NCI-H187 treated with DMSO at 0.1 percent for 48 hours (cell line): ENCODE data around the gene NEURL1.
"Not testable (repeated sequence)": the region's sequence is repeated elsewhere in the genome, so short reads cannot be mapped to it uniquely, and the experiment has no call there.

Experiments
- DNase-seq: peaks from one replicate; lab custom pipeline; 2025; lab: John Stamatoyannopoulos, UW

The NEURL1 gene

DNA sequence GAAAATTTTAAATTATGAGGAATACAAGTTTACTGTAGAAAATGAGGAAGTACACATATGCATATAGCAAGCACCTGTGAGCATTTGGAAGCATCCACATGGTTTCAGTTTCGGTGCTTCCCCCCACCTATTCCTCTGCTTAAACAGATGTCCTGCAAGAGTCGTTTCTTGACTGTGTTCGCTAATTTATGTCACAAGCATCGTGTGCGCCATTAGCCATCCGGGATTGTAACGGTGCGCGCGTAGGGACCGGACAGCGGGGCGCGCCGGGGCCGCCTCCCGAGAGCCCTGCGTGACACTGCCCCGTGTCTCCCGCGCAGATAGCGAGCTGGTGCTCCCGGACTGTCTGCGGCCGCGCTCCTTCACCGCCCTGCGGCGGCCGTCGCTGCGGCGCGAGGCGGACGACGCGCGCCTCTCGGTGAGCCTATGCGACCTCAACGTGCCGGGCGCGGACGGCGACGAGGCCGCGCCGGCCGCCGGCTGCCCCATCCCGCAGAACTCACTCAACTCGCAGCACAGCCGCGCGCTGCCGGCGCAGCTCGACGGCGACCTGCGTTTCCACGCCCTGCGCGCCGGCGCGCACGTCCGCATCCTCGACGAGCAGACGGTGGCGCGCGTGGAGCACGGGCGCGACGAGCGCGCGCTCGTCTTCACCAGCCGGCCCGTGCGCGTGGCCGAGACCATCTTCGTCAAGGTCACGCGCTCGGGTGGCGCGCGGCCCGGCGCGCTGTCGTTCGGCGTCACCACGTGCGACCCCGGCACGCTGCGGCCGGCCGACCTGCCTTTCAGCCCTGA lies 90.9 kb downstream of the NEURL1 start:
- no peak for DNase-seq

DNA sequence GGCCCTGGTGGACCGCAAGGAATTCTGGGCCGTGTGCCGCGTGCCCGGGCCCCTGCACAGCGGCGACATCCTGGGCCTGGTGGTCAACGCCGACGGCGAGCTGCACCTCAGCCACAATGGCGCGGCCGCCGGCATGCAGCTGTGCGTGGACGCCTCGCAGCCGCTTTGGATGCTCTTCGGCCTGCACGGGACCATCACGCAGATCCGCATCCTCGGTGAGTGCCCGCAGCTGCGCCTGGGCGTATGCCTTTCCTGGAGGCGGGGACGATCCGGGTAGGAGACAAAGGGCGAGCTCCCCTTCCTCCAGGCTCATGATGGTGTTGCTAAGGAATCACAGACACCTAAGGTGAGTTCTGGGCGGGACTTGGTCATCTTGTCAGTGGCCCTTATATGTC lies 91.5 kb downstream of the NEURL1 start:
- DNase-seq, result no peak

DNA sequence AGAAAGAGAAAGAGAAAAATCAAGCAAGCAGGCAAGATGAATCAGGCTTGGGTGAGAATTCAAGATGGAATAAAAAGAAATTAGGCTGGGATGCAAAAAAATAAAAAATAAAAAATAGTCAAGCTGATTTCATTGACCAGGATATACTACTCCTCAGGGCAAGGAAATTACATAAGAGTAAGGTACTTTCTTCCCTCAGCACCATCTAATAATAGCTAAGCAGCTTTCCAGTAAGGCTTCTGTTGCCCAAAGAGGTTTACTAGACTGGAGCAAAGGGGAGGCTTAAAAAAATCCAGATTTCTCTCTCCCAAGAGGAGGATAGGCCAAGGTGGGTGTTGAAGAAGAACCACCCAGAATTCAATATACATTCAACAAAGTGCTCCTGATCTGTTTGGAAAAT lies 93.6 kb downstream of the NEURL1 start:
- no peak for DNase-seq

DNA sequence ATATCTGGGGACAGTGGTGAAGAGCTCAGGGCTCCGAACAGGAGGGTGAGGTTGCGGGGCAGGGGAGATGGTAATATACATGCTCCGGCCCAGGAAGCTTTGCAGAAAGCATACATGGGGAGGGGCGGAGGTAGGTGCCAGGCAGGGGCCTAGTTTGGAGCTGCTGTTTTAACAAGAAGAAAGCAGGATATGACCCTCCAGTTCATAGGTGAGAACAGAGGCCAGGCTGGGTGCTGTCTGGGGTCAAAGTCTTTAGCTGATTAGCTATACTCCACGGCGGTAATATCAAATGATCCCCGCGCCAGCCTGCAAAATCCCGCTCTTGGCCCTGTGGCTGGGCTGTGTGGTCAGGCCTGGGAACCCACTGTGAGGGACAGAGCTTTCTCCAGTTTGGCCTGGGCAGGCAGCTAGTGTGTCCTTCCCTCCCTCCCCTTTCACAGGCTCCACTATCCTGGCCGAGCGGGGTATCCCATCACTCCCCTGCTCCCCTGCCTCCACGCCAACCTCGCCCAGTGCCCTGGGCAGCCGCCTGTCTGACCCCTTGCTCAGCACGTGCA lies 95.6 kb downstream of the NEURL1 start:
- no peak for DNase-seq

DNA sequence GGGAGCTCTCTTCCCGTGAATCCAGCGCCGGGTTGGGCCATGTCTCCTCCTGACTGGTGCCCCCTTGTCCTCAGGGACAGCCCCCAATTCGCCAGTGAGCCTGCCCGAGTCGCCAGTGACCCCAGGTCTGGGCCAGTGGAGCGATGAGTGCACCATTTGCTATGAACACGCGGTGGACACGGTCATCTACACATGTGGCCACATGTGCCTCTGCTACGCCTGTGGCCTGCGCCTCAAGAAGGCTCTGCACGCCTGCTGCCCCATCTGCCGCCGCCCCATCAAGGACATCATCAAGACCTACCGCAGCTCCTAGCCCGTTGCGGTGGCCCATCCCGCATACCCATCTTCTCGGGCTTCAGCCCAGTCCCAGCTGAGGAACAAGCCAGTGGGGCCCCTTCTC lies 96.6 kb downstream of the NEURL1 start:
- DNase-seq, result no peak

DNA sequence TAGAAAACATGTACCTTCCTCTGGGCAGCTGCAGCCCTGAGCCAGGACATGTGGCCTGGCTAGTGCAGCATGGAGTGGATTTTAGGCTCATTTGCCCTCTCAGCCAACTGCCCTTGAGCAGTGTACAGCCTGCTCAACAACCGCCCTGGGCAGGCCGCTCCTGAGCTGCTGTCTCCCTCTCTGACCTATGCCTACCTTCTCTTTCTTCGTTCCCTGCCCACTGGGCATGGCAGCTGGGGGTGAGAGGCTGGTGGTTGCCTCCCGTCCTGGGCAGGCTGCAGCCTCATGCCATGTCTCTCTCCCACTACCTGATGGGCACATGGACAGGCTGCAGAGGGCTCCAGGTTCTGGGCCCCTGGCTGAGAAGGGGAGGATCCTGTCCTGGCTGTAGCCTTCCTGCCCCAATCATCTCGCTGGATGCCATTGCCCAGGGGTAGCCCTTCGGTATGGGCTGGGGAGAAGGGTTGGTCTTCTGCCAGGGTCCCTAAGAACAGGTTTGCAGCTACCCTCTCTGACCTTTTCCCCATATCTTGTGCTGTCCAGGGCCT lies 97.3 kb downstream of the NEURL1 start:
- no peak for DNase-seq

DNA sequence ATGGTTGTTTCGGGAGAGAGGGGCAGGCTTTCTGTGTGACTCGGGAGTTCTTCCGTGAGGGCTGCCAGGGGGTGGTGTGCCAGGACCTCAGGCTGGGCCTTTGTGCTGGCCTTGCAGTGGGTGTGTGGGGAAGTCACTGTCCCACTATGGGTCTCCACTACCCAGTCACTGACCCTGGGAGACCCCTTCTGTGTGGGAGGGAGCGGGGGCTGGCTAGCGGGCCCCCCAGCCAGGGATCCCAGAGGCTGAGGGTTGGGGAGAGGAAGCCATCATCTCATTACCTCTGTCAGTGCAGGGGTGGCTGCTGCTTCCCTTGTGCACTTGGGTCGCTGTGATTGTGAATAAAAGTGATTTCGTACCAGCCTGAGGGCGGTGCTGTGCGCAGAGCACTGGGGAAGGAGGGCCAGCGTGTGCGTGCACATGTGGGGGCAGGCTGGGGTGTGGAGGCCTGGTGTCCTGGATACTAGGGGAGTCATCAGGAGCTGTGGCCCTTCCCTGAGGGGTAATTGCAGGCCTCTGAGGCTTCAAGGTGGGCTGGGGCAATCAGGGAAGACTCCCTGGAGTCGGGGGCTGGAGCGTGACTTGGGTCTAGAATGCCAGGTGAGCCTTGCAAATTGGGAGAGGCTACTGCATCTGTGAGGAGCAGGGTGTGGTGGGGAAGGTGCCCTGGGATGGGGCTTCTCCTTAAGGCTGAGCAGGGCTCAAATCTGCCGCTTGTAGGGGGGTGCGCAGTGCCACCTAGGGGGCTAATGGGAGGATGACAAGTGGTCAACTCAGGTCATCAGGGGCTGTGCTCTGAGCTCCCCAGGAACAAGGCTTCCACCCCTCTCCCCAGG lies 98.9 kb downstream of the NEURL1 start:
- no peak for DNase-seq

DNA sequence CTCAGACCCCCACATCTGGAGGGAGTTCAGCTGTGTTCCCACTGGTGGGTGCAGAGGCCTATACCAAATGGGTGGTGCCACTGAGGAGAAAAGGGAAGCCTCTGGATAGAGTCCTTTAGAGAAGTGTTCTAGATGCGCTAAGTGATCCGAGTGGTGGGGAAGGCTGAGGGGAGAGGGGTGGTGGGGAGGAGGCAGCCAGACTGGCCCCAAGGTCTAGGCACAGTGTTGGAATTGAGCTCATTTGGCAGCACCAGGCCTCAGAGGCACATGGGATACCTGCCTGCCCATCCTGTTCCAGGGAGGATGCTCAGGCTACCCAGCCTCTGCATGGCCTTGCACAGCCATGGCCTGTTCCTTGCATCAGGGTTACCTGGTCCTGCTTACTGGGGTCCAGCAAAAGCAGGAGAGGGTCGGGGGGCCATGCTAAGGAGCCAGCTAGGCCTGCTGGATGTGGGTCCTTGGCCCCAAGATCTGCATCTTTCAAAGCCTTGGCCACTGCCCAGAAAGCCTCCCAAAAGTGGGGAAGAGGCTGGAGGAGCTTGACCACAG lies 99.6 kb downstream of the NEURL1 start:
- no peak for DNase-seq

DNA sequence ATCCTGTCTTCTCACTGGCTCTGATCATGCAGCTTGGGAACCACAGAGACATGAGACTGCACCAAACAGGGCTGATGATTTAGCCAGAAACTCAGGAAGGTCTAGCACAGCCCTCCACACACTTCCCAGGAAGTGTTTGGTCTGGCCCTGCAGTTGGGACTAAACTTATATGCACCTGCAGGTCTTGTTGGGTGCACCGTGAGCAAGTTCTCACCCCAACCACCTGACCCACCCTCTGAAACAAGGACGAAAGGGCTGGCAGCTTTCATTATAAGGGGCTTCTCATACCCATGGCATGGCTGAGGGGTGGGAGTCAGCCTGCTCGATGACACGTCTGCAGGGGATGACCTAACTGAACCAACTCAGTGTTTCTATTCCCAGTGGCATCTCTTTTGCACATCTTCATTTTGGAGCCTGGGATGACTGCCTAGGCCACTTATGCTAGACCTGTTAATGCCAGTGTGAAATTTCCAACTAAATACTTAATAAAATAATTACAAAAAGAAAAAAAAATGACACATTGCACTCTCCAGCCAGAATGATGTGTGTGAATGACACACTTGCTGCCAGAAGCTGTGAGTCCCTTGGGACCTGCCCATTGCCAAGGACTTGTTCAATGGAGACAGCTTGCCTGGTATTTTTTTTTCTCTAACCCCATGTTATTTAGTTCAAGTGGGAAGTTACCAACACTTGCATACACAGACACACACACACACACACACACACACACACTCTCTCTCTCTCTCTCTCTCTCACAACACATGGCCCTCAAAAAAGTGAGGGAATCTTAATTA lies 102.6 kb downstream of the NEURL1 start:
- DNase-seq, result no peak

DNA sequence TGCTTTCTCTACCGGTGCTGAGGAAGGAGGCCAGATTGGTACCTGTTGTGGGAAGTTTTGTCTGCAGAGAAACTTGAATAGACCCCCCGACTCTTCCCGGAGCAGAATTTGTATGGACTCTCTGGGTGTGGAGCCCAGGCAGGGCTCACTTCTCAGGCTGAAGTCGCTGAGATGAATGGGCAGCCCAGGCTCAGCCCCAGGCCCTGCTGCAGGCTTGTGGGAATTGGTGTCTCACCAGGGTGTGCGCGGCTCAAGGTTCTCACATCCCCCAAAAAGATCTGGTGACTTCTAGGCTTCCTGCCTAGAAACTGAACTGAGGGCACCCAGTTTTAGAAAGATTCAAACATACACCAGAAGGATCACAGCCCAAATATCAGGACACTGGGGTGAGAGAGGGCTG lies 103.5 kb downstream of the NEURL1 start:
- no peak for DNase-seq

DNA sequence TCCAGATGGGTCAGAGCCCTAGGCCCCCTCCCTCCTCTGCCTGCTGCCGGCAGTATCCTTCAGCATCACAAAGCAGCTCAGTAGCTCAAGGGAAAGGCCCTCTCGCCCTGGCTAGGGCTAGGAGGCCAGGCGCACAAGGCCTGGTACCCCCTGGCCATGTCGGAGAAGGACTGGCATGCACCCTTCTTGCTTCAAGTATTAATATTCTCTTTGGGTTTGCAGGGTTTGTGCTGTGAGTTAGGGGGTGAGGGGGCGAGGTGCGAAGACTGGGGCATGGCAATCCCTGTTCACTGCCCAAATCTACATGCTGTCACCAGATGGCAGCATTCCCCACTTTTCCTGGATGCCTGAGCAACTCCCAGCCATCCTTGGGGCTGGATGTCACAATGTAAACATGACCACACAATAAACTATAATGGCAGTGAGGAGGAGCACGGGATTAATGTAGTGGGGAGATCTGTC lies 105.2 kb downstream of the NEURL1 start:
- no peak for DNase-seq

DNA sequence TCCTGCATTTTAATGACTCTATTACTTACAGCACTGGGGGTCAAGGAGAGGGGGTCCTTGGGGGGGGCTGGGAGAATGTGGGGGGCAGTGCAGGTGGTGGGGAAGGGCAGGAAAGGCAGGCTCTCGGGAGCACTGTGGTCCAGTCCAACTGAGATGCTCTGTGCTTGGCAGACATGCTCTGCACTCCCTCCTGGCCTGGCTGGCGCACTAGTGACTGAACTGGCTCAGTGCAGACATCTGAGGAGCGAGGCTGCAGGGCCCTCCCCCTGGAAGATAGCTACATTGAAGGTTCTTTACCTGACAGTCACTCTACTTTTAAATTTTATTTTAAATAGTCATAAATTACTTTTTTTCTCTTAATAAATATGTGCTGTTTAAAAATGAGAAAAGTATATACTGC lies 105.7 kb downstream of the NEURL1 start:
- DNase-seq, result no peak

DNA sequence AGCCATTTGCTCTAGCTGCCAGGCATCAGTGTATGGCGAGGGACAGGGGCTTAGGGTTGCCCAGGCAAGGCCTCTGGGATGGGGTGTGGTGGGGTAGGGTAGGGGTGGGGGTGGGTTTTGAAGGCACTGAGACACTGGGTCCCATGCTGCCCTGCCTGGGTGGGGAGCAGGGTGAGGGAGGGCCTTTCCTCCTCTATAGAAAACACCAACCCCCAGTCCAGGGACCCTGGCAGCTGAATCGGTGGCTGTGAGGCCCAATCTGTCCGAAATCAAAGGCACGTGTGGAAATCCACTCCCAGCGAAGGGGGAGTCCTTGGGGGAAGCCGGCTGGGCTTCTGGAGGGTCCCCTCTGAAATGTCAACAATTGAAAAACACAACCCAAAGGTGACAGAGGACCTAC lies 106.4 kb downstream of the NEURL1 start:
- DNase-seq, result no peak

DNA sequence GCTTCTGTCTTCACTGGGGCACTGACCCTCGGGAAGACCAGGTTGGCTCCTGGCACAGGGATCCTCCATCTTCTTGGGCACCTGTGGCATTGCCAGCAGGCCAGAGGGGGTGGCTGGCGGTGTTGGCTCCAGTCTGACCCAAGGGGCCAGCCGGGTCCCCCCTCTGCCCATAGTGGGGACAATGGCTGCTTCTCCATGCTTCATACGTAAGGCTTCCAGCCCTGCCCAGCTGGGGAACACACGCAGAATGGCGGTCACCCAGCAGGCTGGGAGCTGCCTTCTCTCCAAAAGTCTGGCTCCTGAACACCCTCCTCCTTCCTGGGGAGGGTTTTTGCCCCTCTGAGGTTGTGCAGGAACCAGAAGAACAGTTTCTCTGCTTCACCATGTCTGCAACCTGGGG lies 106.8 kb downstream of the NEURL1 start:
- DNase-seq, result no peak

DNA sequence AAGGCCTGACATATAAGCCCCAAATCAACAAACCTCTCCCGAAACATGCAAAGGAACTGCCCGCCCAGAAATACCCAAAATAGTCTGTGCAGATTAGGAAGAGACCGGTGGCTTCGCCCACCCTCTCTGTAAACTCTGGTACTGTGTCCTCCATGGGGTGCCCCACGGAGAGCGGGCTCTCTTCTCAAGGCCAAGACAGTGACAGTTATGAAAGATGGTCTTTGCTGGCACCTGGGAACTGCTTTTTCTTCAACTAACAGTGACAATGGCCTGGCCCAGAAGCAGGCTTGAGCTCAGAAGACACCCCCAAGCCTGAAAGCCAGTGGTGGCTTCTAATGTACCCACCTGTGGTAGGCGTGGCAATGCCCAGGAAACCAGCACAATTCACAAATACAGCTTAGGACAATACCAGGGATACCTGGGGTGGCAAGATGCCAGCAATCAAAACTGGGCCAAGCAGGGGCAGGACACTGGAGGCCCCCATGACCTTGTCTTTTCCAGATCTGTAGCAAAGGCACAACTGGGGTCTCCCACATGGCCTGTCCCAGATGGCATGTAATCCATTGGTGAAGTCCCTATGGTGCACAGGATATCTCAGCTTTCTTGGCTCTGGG lies 107.6 kb downstream of the NEURL1 start:
- DNase-seq, result no peak

DNA sequence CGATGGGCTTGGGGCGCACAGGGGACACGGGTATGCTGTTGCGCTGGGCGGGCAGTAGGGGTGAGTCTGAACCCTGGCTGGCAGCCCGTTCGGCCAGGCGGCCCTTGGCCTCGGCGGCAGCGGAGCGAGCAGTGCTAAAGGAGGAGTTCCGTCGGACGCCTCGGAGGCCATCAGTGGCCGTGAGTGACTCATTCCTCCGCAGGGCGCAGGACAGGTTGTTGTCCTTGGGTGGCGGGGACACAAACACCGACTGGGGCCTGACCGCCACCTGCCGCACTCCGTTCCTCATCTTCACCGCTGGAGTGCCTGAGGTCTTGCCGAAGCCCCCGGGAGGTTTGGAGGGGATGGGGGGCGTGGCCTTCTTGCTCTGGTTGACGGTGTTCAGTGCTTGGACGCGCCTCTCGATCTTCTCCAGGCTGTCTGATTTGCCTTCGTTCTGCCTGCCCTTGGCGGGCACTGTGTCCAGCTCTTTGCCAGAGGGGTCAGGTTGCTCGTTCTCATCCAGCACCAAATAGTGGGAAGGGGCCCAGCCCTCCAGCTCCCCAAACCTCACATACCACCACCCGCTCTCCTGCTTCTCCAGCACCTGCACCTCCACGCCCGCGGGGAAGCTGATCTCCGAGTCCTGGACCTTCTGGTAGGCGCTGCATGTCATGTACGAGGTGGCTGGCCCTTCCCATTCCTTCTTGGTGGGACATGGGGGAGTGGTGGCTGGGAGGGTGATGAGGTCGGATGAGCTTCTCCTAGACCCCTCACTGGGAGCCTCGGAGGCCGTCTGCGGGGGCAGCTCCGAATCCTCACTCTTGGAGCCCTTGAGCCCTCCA lies 108.7 kb downstream of the NEURL1 start:
- DNase-seq, result no peak

DNA sequence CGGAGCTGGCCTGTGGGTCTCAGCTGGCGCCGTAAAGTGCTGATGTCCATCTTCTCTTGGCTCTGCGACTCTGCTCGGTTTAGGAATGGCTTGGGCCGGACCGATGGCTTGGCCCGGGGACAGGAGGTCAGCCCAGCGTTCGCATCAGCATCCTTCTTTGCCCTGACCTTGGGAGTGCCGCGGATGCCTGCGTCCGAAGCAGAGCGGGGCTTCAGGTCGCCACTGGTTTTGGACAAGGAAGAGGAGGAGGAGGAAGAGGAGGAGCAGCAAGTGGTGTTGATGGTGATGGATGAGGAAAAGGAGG lies 109.3 kb downstream of the NEURL1 start:
- DNase-seq, result no peak

DNA sequence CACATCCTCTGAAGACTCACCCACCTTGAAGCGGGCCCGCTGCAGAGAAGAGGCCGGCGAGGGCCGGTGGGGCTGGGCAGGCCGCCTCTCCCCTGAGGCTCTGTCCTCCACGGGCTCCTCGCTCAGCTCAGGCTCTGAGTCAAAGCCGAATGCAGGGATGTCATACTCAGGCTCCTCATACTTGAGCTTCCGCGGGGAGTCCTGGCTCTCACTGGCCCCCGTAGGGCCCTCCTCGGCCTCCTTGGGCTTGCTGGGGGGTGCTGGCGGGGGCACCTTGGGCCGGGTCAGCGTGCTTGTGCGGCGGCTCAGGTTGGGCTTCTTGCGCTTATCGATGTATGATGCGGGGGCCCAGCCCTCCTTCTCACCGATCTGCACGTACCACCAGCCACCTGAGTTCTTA lies 109.9 kb downstream of the NEURL1 start:
- no peak for DNase-seq

DNA sequence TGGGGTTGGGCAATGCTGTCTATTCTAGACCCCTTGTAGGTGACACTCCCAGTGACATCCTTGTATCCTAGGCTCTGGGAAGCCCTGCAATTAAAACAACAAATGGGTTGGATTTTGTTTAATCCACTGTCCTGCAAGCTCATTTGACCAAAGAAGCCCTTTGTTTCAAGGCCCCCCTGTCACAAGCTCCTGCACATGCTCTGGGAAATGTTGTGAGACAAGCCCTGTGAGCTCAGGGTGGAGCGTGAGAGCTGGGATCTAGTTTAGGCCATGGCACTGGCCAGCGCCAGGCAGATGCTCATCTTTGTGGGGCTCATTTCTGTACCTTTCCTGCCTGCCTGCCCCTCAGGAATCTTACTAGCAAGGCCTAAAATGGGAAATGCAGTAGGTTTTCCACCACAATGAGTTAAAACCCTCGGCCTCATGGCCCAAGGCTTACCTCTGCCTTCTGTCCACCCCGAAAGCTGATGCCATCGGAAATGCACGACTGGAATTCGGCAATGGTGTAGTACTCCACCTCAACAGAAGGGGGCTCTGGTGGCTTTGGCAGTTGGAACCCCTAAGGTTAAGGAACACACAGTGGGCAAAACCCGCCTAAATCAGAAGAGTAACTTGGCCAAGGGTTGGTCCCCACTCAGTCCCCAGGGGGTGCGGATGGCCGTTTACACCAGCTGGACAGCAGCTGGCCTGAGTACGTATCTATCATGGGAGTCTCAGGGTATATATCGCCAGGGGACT lies 112.0 kb downstream of the NEURL1 start:
- no peak for DNase-seq

DNA sequence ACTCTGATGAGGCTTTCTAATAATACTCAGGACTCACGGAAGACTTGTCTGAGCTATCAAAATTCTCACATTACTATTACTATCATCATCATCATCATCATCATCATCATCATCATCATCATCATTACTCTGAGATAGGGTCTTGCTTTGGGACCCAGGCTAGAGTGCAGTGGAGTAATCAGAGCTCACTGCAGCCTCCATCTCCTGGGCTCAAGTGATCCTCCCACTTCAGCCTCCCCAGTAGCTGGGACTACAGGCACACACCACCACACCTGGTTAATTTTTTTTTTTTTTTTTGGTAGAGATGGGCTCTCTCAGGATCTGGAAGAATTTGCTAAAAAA lies 112.6 kb downstream of the NEURL1 start:
- DNase-seq, result not testable (repeated sequence)
